ENCODE results near the gene CIAO1.
"Not testable (repeated sequence)": the region's sequence is repeated elsewhere in the genome, so short reads cannot be mapped to it uniquely, and the experiment has no call there.

The CIAO1 gene

GRCh38 chr2:96291751-96292150, 25.7 kb downstream of the CIAO1 start:
- DNase-seq = no peak

- DNase-seq = not testable (repeated sequence)
Measured at GRCh38 chr2:96294271-96294670, 28.2 kb downstream of the CIAO1 start.

- no peak for DNase-seq
Measured at GRCh38 chr2:96296925-96297324, 30.9 kb downstream of the CIAO1 start.

- DNase-seq = no peak
Measured at GRCh38 chr2:96301865-96302264, 35.8 kb downstream of the CIAO1 start.

- DNase-seq = no peak
Measured at GRCh38 chr2:96304606-96305005, 38.6 kb downstream of the CIAO1 start.

- peak; percentile 82 for DNase-seq
Measured at GRCh38 chr2:96305091-96305978, 39.3 kb downstream of the CIAO1 start, which contains the start of gene SNRNP200. TSS of gene SNRNP200 (minus strand) at chr2:96305546. CDS start at chr2:96305437, 109 bp downstream.

- DNase-seq = no peak
Measured at GRCh38 chr2:96305979-96306308, 39.9 kb downstream of the CIAO1 start.

GRCh38 chr2:96306370-96306769, 40.3 kb downstream of the CIAO1 start:
- DNase-seq = no peak

GRCh38 chr2:96308248-96308647, 42.2 kb downstream of the CIAO1 start:
- peak; percentile 4 for DNase-seq

- no peak for DNase-seq
Measured at GRCh38 chr2:96315005-96315399, 49.0 kb downstream of the CIAO1 start.

- DNase-seq = no peak
Measured at GRCh38 chr2:96315400-96316071, 49.5 kb downstream of the CIAO1 start.

GRCh38 chr2:96316999-96317398, 51.0 kb downstream of the CIAO1 start:
- no peak for DNase-seq

- DNase-seq = no peak
Measured at GRCh38 chr2:96317584-96317997, 51.6 kb downstream of the CIAO1 start.

- DNase-seq = no peak
Measured at GRCh38 chr2:96318723-96319122, 52.7 kb downstream of the CIAO1 start.

- no peak for DNase-seq
Measured at GRCh38 chr2:96319396-96319795, 53.4 kb downstream of the CIAO1 start.

- DNase-seq = no peak
Measured at GRCh38 chr2:96320326-96320725, 54.3 kb downstream of the CIAO1 start.

- no peak for DNase-seq
Measured at GRCh38 chr2:96320728-96321622, 55.0 kb downstream of the CIAO1 start.
